ENCODE data around the gene CORIN.
"Not testable (repeated sequence)": the region's sequence is repeated elsewhere in the genome, so short reads cannot be mapped to it uniquely, and the experiment has no call there.

The CORIN gene

DNA sequence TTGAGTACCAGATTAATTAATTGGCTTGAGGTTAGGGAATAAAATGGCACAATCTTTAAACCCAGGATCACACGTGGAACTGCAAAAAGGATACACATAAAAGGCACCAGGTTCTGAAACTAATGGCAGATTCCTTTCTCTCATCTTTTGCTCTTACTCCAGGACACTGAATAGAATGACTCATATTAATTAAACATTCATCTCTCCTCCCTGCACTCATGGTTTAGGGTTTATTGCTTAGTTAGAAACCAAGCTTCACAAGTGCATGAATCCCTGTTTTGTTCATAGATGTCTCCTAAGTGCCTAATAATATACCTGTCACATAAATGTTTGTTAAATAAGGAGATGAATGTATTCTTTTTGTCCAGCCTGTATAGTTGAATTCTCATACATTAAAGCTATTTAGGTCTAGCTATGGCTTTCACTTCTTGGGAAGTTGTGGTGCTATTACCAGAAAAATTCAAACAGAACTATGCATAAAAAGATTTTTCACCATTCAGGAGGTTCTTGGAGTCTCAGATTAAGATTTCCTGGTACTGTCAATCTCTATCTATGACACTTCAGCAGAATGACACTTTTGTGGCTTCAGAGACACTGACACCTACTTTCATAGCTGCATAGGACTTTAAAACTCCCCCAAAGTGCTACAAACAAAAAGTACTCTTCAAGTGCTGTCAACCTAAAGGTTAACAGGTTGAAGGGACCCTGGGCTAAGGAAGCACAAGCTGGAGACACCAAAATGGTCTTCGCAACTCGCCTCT lies 7.4 kb downstream of the CORIN start:
- no peak for DNase-seq

DNA sequence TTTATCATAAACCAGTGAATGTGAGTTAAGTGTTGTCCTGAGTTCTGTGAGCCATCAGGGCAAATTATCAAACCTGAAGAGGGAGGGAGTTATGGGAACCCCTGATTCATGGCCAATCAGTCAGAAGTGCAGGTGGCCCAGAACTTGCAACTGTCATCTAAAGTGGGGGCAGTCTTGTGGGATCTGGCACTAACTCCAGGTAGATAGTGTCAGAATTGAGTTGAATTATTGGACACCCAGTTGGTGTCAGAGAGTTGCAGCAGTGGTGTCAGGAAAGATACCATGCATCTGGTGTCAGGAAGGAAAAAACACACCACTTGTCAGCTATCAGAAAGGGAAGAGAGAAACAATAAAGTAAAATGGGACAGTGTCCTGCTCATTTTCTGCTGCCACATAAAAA lies 8.4 kb downstream of the CORIN start:
- DNase-seq = no peak

DNA sequence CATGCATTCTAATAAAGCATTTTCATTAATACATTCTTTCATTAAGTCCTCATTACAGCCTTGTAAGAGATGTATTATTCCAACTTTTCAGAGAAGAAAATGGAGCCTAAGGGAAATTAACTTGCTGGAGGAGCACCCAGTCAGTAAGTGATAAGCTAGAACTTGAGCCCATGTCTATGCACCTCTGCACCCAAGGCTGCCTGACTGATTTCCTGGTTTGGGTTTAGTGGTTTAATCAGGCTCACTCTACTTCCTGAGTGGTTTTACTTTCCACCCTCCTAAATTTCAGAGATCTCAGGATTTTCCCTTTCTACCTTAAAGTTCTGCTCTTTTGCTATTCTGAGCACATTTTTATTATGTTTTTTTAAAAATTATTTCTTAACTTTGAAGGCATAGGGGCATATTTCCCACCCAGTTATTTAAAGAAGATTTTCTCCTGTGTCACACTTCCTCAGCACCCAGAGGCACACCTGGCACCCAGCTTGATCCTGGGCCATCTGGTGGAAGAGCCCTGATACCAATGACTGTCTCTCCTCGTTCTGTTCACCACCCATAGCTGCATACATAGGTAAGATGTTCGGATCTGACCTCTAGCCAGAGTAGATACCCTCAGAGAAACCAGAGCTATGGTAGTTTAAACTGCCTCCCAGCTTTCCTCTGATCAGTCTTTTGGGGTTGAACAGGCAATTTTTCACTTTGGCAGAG lies 10.4 kb downstream of the CORIN start:
- DNase-seq = no peak

DNA sequence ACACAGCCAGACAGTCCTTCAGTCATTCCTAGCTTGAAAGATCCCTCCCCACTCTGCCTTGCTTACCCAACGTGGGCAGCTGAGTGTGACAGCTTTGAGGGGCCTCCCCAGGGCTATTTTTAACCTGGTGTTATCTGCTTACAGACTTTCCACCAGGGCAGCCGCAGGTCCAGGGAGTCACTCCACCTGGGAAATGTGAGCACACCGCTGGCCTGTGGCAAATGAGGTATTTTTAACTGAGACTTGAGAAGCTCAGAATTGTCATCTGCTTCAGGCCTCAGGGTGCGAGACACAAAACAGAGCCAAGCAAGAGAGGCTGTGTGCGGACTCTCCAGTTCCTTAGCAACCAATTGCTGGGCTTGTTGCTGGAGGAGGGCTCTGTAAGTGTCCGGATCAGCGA lies 13.0 kb downstream of the CORIN start:
- DNase-seq = no peak

DNA sequence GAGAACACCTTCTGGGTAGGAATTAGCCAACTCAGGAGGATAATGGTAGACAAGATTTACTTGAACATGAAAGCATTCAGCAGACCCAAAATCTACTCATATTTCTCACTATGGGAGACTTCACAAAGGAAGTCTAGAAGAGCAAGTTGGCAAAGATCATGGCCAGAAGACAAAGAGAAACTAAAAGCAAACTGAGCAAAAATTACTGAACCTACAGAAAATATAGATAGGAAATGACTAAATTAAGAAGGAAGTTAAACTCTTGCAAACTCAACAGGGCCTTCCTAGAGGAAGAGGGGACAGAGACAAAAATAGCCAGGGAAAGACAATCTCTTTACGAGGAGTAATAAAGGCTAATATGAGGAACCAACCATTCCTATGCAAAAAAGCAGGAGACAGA lies 18.7 kb downstream of the CORIN start:
- DNase-seq = no peak

DNA sequence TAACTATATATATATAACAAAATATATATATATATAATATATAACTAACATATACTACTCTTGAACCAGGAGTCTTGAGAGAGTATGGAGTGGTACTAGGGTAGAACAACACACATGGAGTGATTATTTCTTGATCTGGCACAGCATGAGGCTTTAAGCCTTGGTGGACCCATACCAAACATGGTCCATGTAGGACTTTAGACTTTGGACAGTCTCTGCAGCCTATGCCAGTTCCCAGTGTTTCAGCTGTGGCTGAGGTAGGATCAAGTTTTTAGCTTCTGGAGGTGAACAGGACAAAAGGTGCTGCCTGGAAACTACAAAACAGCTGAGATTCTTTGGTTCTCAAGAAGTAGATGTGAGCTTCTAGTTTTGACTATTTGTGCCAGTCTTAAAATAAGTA lies 20.6 kb downstream of the CORIN start:
- no peak for DNase-seq

DNA sequence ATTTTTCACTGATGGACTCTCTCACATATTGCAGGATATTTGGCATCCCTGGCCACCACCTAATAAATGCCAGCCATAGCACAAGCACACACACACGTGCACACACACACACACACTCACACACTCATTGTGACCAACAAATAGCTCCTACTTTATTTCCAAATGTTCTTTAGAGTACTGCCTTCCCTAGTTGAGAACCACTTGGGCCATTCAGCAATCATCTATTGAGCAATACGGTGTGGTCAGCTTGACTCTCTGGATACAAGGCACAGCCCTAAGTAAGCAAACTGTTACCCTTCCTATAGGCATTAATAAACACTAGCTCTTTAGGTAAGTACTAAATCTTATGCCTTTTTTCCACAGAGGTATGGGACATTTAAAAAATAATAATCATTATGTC lies 21.1 kb downstream of the CORIN start:
- no peak for DNase-seq

DNA sequence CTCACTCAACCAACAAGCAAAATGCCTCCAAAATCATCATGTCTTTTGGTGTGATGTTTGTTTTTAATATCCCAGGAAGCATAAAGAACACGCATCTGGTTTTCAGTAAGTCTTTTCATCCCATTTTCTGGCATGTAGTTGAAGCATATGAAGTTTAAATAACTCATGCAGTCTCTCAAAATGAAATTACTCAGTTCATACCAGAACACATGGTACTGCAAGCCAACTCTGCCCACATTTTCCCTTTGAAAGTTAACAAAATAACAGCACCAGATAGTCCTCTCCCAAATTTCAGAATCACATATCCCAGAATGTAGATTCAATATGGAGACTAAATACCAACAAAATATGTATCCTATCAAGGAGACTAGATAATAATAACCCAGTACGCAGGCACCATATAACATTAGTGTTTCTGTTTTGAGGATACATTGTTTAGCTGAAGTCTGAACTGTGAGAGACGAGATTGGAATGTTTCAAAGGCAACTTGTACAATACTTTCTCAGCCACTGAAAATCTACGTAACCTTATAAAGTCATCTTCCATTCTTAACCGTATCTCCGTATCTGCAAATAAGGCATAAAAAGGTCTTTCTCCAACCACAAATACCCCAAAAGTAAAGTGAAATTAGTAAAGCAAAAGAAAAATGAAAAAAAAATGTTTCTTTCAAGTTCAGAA lies 23.1 kb downstream of the CORIN start:
- DNase-seq = no peak

DNA sequence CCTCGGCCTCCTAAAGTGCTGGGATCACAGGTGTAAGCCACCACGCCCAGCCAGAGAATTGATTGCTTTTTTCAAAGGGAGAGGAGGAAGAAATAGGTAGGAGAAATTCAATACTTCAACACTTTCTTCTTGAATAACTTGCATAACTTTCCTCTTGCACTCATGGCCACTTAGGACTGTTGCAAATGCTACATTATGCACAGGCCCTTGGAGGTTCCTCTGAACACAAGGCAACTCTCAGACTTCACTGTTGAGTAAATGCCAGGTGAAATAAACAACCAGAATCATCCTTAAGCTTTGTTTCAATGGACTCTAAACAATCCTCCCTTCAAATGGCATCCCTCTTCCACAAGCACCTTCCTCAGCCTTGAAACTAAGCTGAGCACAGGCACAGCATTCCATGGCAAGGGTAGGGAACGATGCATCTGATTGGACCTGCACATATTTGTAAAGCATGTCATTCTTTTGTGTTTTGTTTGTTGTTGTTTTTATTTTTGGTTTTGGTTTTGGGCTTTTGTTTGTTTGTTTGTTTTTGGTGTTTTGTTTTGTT lies 28.1 kb downstream of the CORIN start:
- no peak for DNase-seq

DNA sequence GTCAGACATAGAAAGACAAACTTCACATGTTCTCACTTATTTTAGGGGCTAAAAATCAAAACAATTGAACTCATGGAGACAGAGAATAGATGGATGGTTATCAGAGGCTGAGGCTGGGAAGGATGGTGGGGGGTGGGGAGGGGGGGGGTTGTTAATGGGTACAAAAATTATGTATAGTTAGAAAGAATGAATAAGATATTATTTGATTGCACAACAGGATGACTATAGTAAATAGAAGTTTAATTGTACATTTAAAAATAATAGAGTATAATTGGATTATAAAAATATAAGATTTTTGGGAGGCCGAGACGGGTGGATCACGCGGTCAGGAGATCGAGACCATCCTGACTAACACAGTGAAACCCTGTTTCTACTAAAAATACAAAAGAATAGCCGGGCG lies 33.3 kb downstream of the CORIN start:
- no peak for DNase-seq

DNA sequence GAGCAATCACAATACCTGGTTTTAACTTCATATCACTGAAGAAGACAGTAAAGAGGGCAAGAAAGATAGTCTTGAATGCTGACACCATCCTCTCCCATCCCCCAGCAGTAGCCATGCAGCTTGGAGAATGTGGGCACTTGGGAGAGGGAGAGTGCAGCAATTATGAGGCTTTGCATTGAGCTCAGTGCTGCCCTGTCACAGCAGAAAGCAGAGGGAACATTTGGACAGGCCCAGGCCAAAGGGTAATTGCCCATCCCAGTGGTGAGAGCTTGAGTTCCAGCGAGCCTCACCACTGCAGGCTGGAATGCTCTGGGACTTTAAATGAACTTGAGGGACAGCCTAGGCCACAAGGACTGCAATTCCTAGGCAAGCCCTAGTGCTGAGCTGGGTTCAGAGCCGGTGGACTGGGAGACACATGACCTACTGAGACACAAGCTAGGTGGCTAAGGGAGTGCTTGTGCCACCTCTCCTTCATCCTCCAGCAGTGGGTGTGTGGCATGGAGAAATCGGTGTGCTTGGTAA lies 36.3 kb downstream of the CORIN start:
- no peak for DNase-seq

DNA sequence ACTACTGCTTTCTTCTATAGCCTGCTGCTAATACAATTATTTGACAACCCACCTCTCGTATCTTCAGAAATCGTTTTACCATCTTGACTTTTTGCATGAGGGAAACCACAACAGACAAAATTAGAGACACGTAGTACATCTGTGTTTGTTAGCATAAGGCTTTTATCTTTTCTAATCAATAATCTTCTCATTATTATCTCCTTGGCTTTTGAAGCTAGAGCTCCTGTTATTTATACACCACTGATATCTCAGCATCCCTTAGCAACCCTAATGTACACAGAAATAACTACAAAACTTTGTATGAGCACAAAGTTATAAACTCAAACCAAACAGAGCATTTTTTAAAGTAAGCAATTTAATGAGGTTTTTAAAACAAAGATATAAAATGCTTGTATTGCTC lies 39.7 kb downstream of the CORIN start:
- DNase-seq = no peak

DNA sequence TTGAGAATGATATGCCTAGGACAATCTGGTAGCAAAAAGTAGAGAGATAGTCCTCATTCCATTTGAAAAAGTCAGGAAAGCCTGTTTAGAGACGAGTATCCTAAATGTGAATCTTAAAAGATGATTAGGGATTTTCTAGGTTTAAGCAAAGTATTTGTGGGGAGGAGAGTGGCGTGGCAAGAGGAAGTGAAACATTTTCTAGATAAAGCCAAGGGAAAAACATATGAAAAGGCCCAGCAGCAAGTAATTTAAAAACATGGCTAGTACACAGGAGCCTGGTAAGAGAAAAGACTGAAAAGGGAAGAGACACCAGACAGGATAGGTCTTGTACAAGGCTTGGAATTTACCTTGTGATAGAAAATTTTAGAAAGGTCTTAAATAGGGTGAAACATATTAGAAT lies 45.9 kb downstream of the CORIN start:
- DNase-seq = no peak

DNA sequence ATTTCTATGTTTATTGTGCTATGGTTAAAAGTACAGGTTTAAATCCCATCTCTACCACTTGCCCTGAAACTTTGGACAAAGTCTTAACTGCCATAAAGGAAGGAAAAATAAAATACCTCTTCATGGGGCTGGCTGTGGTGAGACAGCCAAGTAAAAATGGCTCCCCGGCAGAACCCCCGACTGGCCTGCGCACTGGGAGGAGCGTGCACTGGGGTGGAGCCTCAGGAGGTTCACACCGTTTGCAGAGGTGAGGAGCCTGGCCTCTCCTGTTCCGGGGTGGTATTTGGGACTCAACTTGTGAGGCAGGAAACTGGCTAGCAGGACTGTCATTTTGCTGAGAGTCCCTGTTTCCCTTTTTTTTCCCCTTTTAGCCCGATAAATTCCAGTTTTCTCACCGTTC lies 47.8 kb downstream of the CORIN start:
- no peak for DNase-seq

DNA sequence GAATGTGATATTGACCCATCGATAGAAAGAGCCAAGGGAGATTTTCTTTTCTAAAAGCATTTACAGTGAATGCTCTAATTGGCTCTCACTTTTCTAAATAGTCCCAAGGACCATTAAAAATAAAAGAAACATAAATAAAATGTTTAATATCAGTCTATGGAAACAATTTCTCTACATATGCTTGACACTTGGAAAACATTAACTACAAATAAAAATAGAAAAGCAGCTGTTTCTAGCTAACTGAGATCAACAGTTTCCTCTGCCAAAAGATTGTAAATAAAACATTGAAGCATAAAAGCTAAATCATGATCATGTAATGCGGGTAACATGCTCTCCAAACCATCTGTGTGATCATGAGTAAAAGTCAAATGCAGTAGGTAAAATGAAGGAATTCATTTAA lies 49.7 kb downstream of the CORIN start:
- DNase-seq = no peak

DNA sequence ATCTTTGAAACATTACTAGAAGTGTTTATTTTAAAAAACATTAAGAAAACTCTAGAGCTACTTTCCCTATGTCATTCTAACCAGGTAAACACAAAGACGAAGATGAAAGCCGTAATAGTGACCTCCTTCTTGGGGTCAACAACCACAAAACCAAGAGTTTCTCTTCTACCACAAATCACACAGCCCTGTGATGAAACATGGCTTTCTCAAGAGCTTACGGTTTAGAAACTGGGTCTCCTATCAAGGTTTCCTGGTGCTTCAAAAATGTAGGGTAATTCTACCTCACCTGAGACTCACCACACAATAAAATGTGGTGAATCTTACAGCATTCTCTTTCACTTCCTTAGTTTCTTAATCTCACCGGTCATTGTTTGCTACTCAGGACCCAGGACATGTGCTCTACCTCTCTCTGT lies 50.9 kb downstream of the CORIN start:
- DNase-seq = no peak

DNA sequence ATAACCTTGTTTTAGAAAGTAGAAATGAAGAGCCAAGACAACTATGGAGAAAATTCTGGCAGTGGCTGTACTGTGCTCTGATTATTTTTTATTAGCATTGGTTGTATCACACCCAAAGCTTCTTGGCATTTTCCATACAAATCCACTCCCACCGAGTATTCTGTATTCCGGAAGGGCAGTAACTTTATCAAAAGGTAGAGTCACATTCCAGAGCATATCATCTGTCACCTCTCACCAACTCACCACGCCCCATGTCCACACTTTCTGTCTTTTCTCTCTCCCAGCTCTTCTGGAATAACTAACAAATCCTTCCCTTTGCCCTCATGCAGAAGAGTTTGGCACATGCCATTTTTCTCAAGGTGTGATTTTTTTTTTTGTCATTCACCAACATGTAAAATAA lies 52.7 kb downstream of the CORIN start:
- DNase-seq = no peak

DNA sequence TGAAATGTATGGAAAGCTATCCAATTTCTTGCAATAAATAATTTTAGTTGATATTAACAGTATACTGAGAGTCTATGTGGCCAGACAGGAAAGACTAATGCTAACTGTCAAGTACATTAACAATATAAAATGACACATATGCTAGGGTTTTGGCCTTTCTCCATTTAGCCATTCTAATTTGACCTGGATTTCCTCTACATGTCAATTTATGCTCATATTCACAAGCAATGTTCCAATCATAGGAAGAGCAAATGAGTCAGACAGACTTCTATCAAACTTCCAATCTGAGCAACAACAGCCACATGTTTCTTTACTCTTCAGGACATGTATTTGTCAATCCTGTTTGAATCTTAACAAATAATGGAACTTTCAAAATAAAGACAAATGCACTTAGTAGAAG lies 53.6 kb downstream of the CORIN start:
- no peak for DNase-seq

DNA sequence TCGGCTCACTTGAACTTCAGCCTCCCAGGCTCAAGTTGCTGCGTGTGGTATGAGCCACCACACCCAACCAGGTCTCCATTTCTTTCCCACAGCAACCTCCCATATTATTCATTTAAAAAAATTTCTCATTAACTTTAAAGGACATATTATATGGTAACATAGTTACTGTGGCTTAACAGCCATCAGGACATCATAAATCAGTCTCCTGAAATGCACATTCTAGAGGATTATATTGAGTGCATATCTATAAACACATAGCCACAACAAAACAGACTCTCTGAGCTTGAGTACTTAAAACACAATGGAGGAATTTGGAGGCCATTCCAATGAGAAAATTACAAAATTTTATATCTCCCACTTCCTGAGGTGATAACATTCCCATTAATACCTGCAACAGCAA lies 61.5 kb downstream of the CORIN start:
- no peak for DNase-seq

DNA sequence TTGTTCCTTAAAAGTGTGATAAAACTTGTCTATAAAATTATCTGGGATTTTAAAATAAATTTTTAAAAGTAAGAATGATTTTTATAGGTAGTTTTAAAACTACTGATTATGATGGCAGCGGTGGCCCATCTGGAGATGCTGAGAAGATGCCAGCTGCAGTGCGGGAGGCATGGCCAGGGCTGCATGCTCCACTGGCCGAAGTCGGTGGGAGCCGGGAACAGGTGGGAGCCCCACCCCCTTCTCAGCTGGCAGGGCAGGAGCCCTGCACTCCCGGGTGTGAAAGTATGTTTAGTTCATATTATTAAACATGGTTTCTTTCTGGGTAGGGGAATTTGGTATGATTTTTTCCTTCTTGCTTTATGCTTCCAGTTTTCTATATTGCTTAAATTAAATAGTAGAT lies 63.8 kb downstream of the CORIN start:
- no peak for DNase-seq

DNA sequence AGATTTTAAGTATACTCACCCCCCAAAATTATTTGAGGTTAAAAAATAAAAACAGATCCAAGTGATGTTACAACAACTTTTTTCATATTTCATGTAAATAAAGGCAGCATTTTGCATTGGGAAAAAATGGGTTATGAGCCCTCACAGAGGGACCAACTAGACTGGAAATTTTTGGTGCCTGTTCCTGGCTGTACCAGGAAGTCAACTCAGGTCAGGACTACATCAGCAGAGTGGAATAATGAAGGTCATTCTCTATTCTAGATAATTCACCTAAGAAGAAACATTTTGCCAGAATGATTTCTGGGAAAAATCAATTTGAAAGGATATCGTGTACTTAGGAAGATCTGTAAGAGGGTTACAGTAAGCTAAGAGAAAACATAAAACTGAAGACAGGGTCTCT lies 66.8 kb downstream of the CORIN start:
- DNase-seq = no peak

DNA sequence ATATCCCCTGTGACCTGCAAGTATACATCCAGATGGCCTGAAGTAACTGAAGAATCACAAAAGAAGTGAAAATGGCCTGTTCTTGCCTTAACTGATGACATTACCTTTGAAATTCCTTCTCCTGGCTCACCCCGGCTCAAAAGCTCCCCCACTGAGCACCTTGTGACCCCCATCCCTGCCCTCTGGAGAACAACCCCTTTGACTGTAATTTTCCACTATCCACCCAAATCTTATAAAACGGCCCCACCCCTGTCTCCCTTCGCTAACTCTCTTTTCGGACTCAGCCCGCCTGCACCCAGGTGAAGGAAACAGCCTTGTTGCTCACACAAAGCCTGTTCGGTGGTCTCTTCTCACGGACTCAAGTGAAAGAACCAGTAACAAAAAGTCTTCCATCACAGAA lies 69.9 kb downstream of the CORIN start:
- DNase-seq = not testable (repeated sequence)

DNA sequence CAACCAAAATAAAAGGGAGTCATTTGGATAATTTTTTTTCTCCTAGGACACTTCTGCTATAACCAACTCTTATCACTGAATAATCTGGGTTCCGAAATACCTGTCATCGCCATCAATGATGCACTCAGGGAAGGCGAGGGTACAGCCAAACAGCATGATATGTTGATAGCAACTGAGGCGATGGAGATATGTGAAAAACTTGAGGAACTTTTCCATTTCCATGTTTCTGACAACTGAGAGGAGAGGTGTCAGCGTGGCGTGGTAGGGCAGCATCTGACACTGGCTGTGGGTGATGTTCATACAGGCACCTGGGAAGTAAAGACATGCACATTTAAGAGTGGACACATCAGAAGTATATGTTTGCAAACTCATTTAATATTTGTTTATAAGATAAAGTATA lies 74.6 kb downstream of the CORIN start:
- no peak for DNase-seq

Measured in stimulated activated naive CD4-positive, alpha-beta T cell treated with Interleukin-2 at 50 U/mL for 16 hours (primary cell).